A673 (cell line): ENCODE measurements around the gene WFDC1. TPM values are rescaled to one million over a fixed set of nuclear protein-coding genes. Genes with fewer than 3 reads are reported as not detected.

Source experiments
- BruUV-seq: library from RNA; stranded (reverse); fragments of 400-500 nt; replicated peaks from 2 replicates; lab custom pipeline; 2021; lab: Mats Ljungman, UMichigan
- CTCF ChIA-PET: fragments of 300-600 bp; sonication (Branson Sonifier 250); formaldehyde crosslinking; loops from one replicate; lab custom pipeline; 2022; ENCODE audit warnings: antibody characterized with exemption; lab: Charles Lee
- POLR2A ChIA-PET: fragments of 300-600 bp; sonication (Branson Sonifier 250); formaldehyde crosslinking; loops from one replicate; lab custom pipeline; 2022; ENCODE audit warnings: antibody characterized with exemption; ENCODE audit not compliant: low non-redundant PET; lab: Charles Lee
- DNase-seq: peaks from one replicate; pipeline ENCODE4 v3.0.0-alpha.2; 2015; ENCODE audit warnings: low spot score
- H3K27ac ChIP-seq: fragments of 200-600 bp; sonication (generic); 2 replicates; pipeline ENCODE4 v1.5.1; 2016; ENCODE audit warnings: mixed run types, low read depth, mild to moderate bottlenecking, mixed read lengths, antibody characterized with exemption, low read length; ENCODE audit not compliant: poor library complexity, severe bottlenecking
- H3K27me3 ChIP-seq: fragments of 200-600 bp; sonication (generic); replicated peaks from 2 replicates; pipeline ENCODE4 v1.6.1; 2017; ENCODE audit warnings: mixed run types, low read depth, mild to moderate bottlenecking, mixed read lengths, antibody characterized with exemption, low read length; ENCODE audit not compliant: insufficient read depth, poor library complexity
- H3K36me3 ChIP-seq: fragments of 200-600 bp; sonication (generic); 2 replicates; pipeline ENCODE4 v1.6.1; 2016; ENCODE audit warnings: mixed run types, mild to moderate bottlenecking, mixed read lengths, antibody characterized with exemption, low read length; ENCODE audit not compliant: insufficient read depth, poor library complexity, severe bottlenecking
- H3K4me1 ChIP-seq: fragments of 200-600 bp; sonication (generic); 2 replicates; pipeline ENCODE4 v1.6.1; 2017; ENCODE audit warnings: mixed run types, mild to moderate bottlenecking, mixed read lengths, antibody characterized with exemption, low read length; ENCODE audit not compliant: insufficient read depth, poor library complexity, severe bottlenecking
- H3K4me3 ChIP-seq: fragments of 200-600 bp; sonication (generic); 2 replicates; pipeline ENCODE4 v1.5.1; 2016; ENCODE audit warnings: low read depth, mixed run types, mild to moderate bottlenecking, mixed read lengths, low read length; ENCODE audit not compliant: poor library complexity, severe bottlenecking
- H3K9me3 ChIP-seq: fragments of 200-600 bp; sonication (generic); 2 replicates; pipeline ENCODE4 v1.6.1; 2016; ENCODE audit warnings: mixed run types, low read depth, mild to moderate bottlenecking, mixed read lengths, antibody characterized with exemption, low read length; ENCODE audit not compliant: poor library complexity, severe bottlenecking
- EZH2 ChIP-seq: fragments of 200-600 bp; sonication (generic); IDR thresholded peaks from 2 replicates; pipeline ENCODE4 v1.6.1; 2017; ENCODE audit warnings: borderline replicate concordance, low read depth, mild to moderate bottlenecking, mixed read lengths, antibody characterized with exemption, low read length; ENCODE audit not compliant: poor library complexity, severe bottlenecking
- intact Hi-C: fragments of 100-400 bp; cut with micrococcal nuclease; formaldehyde crosslinking; loops from one replicate; pipeline ENCODE4 v1.10.0; 2022; ENCODE audit not compliant: unreplicated experiment
- total RNA-seq: library from RNA; stranded (reverse); gene quantifications from 2 replicates; pipeline ENCODE4 v1.2.3, GENCODE V29; 2021
- TF ChIP-seq, protein P1 (sequence below): fragments of 300-800, 200-600 bp; sonication (generic); conservative IDR thresholded peaks from 2 replicates; pipeline ENCODE4 v1.5.1; 2017; ENCODE audit warnings: low read depth, mild to moderate bottlenecking, antibody characterized with exemption, low read length, moderate library complexity, mixed read lengths

The WFDC1 gene
- total RNA-seq, 1 experiment from 2014 or later: not detected

- BruUV-seq: no TSS peak
- DNase-seq: no peak
- Histone ChIP-seq H3K27me3 (no peaks in the 10 kb centered on the region), H3K27ac (no peak overlapping the region), H3K4me1 (no peaks in the 10 kb centered on the region), H3K4me3 (no peak overlapping the region), H3K9me3 (no peaks in the 10 kb centered on the region), H3K36me3 (no peaks in the 10 kb centered on the region)
- POLR2A ChIA-PET: no interaction called here
- TF ChIP-seq EZH2: no peak
- TF ChIP-seq, protein P1, sequence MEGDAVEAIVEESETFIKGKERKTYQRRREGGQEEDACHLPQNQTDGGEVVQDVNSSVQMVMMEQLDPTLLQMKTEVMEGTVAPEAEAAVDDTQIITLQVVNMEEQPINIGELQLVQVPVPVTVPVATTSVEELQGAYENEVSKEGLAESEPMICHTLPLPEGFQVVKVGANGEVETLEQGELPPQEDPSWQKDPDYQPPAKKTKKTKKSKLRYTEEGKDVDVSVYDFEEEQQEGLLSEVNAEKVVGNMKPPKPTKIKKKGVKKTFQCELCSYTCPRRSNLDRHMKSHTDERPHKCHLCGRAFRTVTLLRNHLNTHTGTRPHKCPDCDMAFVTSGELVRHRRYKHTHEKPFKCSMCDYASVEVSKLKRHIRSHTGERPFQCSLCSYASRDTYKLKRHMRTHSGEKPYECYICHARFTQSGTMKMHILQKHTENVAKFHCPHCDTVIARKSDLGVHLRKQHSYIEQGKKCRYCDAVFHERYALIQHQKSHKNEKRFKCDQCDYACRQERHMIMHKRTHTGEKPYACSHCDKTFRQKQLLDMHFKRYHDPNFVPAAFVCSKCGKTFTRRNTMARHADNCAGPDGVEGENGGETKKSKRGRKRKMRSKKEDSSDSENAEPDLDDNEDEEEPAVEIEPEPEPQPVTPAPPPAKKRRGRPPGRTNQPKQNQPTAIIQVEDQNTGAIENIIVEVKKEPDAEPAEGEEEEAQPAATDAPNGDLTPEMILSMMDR: no peak
- intact Hi-C loops: no loop called here
- CTCF ChIA-PET: no interaction called here
These were observed 8.3 kb downstream of the WFDC1 start for GRCh38 chr16:84303023-84303422.

DNA sequence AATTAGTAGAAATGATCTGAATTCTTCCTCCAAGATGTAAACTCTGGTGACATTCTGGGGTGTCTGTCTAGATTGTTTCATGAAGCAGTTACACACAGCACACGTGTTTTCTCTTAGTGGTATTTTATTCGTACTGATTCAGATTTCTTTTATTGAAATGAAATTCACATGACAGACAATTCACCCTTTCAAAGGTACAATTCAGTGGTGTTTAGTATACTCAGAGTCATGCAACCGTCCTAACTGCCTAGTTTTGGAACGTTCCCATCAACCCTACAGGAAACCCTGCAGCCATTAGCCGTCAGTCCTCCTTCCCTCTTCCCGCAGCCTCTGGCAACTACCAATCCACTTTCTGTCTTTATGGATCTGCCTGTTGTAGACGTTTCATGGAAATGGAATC lies 8.8 kb downstream of the WFDC1 start:
- no peaks in the 10 kb centered on the region for H3K36me3 ChIP-seq
- BruUV-seq: no TSS peak

GRCh38 chr16:84306564-84306963 lies 11.9 kb downstream of the WFDC1 start:
- Histone ChIP-seq H3K36me3 (no peaks in the 10 kb centered on the region), H3K27me3 (no peaks in the 10 kb centered on the region), H3K4me3 (no peak overlapping the region), H3K27ac (no peak overlapping the region), H3K9me3 (no peaks in the 10 kb centered on the region), H3K4me1 (no peaks in the 10 kb centered on the region)
- DNase-seq: no peak
- intact Hi-C loops: no loop called here
- no peak for TF ChIP-seq EZH2
- TF ChIP-seq, protein P1: no peak
- ChIA-PET CTCF (no interaction called here), POLR2A (no interaction called here)
- no TSS peak for BruUV-seq

More for the DNA sequence above, 8.8 kb downstream of the WFDC1 start:
- no peaks in the 10 kb centered on the region for H3K4me1 ChIP-seq
- H3K27ac ChIP-seq: no peak overlapping the region
- intact Hi-C loops: no loop called here
- H3K27me3 ChIP-seq: no peaks in the 10 kb centered on the region
- CTCF ChIA-PET: no interaction called here
- no peak for TF ChIP-seq EZH2
- TF ChIP-seq, protein P1: no peak
- H3K9me3 ChIP-seq: no peaks in the 10 kb centered on the region
- no peak for DNase-seq
- POLR2A ChIA-PET: no interaction called here
- H3K4me3 ChIP-seq: no peak overlapping the region
